GM19463 (cell line): ENCODE measurements around the gene IL24.
"Not testable (repeated sequence)": the region's sequence is repeated elsewhere in the genome, so short reads cannot be mapped to it uniquely, and the experiment has no call there.

Experiments used
- ATAC-seq: cut with Tn5 transposase; IDR thresholded peaks from one replicate; pipeline ENCODE4 v1.9.1; 2021; ENCODE audit warnings: mild to moderate bottlenecking, moderate library complexity; ENCODE audit not compliant: unreplicated experiment

Gene IL24

GRCh38 chr1:206923961-206924557 is 26.8 kb downstream of the IL24 start:
- ATAC-seq, result not testable (repeated sequence)

GRCh38 chr1:206924592-206925105 is 27.4 kb downstream of the IL24 start:
- ATAC-seq, result peak; percentile 27

- peak; percentile 52 for ATAC-seq
Observed at GRCh38 chr1:206925106-206925736, 28.0 kb downstream of the IL24 start.

GRCh38 chr1:206926286-206926685 is 29.0 kb downstream of the IL24 start:
- ATAC-seq, result no peak

- no peak for ATAC-seq
Observed at GRCh38 chr1:206929524-206929923, 32.3 kb downstream of the IL24 start.

GRCh38 chr1:206930210-206930798 is 33.1 kb downstream of the IL24 start:
- peak; percentile 76 for ATAC-seq

- ATAC-seq, result no peak
Observed at GRCh38 chr1:206931709-206932108, 34.5 kb downstream of the IL24 start.

GRCh38 chr1:206932177-206932576 is 34.9 kb downstream of the IL24 start:
- no peak for ATAC-seq

GRCh38 chr1:206933333-206933945 is 36.2 kb downstream of the IL24 start:
- ATAC-seq, result no peak

GRCh38 chr1:206935491-206936067 is 38.3 kb downstream of the IL24 start:
- no peak for ATAC-seq

- no peak for ATAC-seq
Observed at GRCh38 chr1:206937425-206937824, 40.2 kb downstream of the IL24 start.

- no peak for ATAC-seq
Observed at GRCh38 chr1:206939131-206939530, 41.9 kb downstream of the IL24 start.

GRCh38 chr1:206939841-206940587 is 42.8 kb downstream of the IL24 start:
- no peak for ATAC-seq

GRCh38 chr1:206940588-206940936 is 43.3 kb downstream of the IL24 start:
- ATAC-seq, result no peak

- ATAC-seq, result no peak
Observed at GRCh38 chr1:206941766-206942418, 44.6 kb downstream of the IL24 start.

GRCh38 chr1:206944703-206945102 is 47.5 kb downstream of the IL24 start:
- no peak for ATAC-seq

GRCh38 chr1:206945779-206946178 is 48.5 kb downstream of the IL24 start:
- ATAC-seq, result no peak

GRCh38 chr1:206946261-206946660 is 49.0 kb downstream of the IL24 start, which contains the start of gene PIGR:
PIGR (minus strand) TSS chr1:206946466; CDS start chr1:206940531, 5,935 bp downstream.
- ATAC-seq, result no peak

GRCh38 chr1:206947255-206947654 is 50.0 kb downstream of the IL24 start:
- no peak for ATAC-seq

- ATAC-seq, result no peak
Observed at GRCh38 chr1:206949208-206949607, 52.0 kb downstream of the IL24 start.
